Thoracic aorta (tissue), 2 donors: ENCODE measurements around the gene LCP1. TPM values are rescaled to one million over a fixed set of nuclear protein-coding genes. Genes with fewer than 3 reads are reported as not detected.

Source experiments
- ATAC-seq: fragments of 150-250 bp; one replicate; pipeline ENCODE4 v1.8.0; 2017; ENCODE audit warnings: low read depth; ENCODE audit not compliant: insufficient number of reproducible peaks, low FRiP score
- DNase-seq: peaks from one replicate; pipeline ENCODE4 v3.0.0-alpha.2; 2020; ENCODE audit warnings: low spot score
- H3K27ac ChIP-seq, 2 donors: fragments of 200-600 bp; sonication (generic); 1 replicate in 1 of 2; 2 replicates in 1 of 2; pipeline ENCODE4 v1.5.1; 2016; ENCODE audit warnings: mild to moderate bottlenecking in 2 of 2, moderate library complexity in 2 of 2
- H3K27me3 ChIP-seq: fragments of 200-600 bp; sonication (generic); replicated peaks from 2 replicates; pipeline ENCODE4 v1.6.0; 2016; ENCODE audit warnings: mild to moderate bottlenecking; ENCODE audit not compliant: insufficient read depth
- H3K36me3 ChIP-seq: fragments of 200-600 bp; sonication (generic); one replicate; pipeline ENCODE4 v1.5.1; 2016
- H3K4me1 ChIP-seq, 2 donors: fragments of 200-600 bp; sonication (generic); 1 replicate in 1 of 2; 2 replicates in 1 of 2; pipeline versions ENCODE4 v1.5.1 to v1.6.0; 2016; ENCODE audit warnings: low read depth in 2 of 2, mild to moderate bottlenecking in 1 of 2; ENCODE audit not compliant: control insufficient read depth in 1 of 2
- H3K4me3 ChIP-seq: fragments of 200-600 bp; sonication (generic); 2 replicates; pipeline ENCODE4 v1.5.1; 2016; ENCODE audit warnings: mild to moderate bottlenecking
- H3K9me3 ChIP-seq: fragments of 200-600 bp; sonication (generic); 2 replicates; pipeline ENCODE4 v1.5.1; 2016
- CTCF ChIP-seq: fragments of 200-600 bp; sonication (generic); IDR thresholded peaks from one replicate; pipeline ENCODE4 v1.5.1; 2019; ENCODE audit warnings: antibody characterized with exemption
- total RNA-seq, 2 donors: library from RNA; depleted of rRNA; stranded (reverse); fragments of >200 nt; gene quantifications; one replicate each; pipeline versions ENCODE4 v1.1.0 to v1.2.3, GENCODE V29; 2016

Gene LCP1
- total RNA-seq, 2 donors from 2014 or later, result 61.7 to 66.3 TPM

DNA sequence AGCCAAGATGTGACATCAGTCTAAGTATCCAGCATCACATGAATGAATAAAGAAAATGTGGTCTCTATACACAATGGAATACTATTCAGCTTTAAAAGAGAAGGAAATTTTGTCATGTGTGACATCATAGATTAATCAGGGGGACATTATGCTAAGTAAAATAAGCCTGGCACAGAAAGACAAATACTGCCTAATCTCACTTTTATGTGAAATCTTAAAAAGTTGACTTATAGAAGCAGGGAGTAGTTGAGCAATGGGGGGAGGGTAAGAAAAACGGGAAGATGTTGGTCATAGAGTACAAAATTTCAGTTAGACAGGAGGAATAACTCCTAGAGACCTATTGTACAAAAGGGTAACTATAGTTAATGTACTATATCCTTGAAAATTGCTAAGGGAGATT, 10.4 kb upstream of the LCP1 start:
- ATAC-seq, result no peak
- no peak for DNase-seq
- TF ChIP-seq CTCF, result no peak
- no peak overlapping the region for H3K27ac ChIP-seq
- no peak overlapping the region for H3K4me3 ChIP-seq
- no peaks in the 10 kb centered on the region for H3K4me1 ChIP-seq
- no peaks in the 10 kb centered on the region for H3K9me3 ChIP-seq
- no peaks in the 10 kb centered on the region for H3K27me3 ChIP-seq
- H3K36me3 ChIP-seq, result no peaks in the 10 kb centered on the region

DNA sequence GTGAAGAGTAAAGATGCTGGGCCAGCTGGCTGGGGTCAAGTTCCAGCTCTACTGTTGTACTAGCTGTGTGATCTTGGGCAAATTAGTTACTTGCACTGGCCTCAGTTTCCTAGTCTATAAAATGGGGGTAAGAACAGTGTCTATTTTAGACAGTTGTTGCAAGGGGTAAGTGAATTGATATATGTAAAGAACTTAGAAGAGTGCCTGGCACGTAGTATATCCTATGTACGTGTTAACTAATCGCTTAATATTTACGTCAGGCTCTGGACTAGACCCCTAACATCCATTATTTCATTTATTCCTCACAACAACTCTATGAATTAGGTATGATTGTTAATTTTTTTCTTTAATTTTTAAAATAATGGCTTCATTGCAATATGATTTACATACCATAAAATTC, 3.7 kb upstream of the LCP1 start:
- Histone ChIP-seq H3K4me1 (no peaks in the 10 kb centered on the region), H3K36me3 (no peaks in the 10 kb centered on the region), H3K4me3 (no peak overlapping the region), H3K27ac (no peak overlapping the region), H3K9me3 (no peaks in the 10 kb centered on the region), H3K27me3 (no peaks in the 10 kb centered on the region)
- no peak for ATAC-seq
- TF ChIP-seq CTCF, result no peak
- DNase-seq, result no peak

DNA sequence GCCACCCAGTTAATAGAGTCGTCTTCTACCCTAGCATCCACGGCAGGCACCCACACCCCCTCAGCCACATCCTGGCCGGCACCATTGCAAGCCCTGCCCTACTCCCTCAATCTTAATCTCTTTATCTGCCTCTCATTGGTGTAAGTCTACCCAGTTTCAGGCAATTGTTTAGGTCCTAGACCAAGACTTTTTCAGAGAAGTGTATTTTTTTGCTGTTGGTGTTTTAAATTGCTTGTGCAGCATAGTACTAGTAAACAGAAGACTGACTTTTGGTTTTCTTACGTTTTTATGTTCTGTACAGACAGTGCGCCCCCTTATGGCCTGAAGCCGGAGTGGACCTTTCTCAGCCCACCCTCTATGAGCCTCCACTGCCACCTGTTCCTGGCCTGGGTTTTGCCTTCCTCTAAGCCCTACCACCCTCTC, 2.3 kb upstream of the LCP1 start:
- H3K4me1 ChIP-seq, result no peaks in the 10 kb centered on the region
- peak; percentile 16 for TF ChIP-seq CTCF
- no peak for ATAC-seq
- H3K27ac ChIP-seq, result no peak overlapping the region
- no peaks in the 10 kb centered on the region for H3K9me3 ChIP-seq
- no peak overlapping the region for H3K4me3 ChIP-seq
- H3K27me3 ChIP-seq, result no peaks in the 10 kb centered on the region
- DNase-seq, result no peak
- H3K36me3 ChIP-seq, result no peaks in the 10 kb centered on the region

DNA sequence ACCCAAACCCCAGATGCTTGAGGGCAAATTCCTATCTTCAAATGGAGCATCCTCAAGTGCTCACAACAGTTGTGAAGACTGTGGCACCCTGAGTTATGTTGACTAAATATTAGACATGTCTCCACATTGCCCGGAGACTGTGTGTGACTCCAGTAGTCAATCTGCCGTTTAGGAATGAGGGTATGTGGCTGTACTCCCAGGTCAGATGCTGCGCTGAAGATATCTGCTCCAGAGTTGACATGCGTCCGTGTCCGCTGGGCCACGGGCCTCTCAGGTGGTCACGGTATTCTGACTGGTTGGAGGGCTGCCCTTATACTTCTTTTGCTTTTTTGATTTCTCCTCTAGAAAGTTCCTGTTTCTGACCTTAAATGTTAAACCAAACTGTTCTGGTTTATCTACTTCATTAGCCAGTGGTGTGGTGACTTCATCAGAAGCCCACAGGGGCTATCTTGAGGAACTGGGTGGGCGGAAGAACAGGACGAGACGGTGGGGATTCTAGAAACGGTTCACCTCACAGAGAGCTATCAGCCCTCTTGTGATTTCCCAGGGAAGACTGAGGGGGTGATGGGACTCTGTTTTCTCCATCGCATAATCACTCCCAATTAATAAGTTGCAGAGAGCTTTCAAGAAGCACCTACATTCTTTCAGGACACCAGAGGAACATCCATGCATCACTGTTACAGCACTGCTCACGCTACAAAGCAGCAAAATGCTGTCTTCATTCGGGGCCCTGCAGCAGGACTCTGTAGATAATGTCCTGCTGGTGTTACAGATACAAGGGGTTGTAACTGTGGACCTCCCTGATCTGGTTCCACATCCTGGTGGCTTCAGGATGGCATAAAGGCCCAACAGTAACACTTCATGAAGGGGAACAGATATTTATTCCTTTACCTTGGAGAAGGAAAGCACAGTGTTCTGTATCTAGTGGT, 1.3 kb upstream of the LCP1 start:
- H3K4me1 ChIP-seq, result no peaks in the 10 kb centered on the region
- no peak overlapping the region for H3K4me3 ChIP-seq
- no peaks in the 10 kb centered on the region for H3K9me3 ChIP-seq
- H3K36me3 ChIP-seq, result no peaks in the 10 kb centered on the region
- TF ChIP-seq CTCF, result no peak
- no peak for DNase-seq
- H3K27me3 ChIP-seq, result no peaks in the 10 kb centered on the region
- H3K27ac ChIP-seq, result no peak overlapping the region
- no peak for ATAC-seq

- H3K4me1 ChIP-seq, result no peaks in the 10 kb centered on the region
- DNase-seq (no peak), ATAC-seq (no peak)
- no peaks in the 10 kb centered on the region for H3K27me3 ChIP-seq
- H3K9me3 ChIP-seq, result no peaks in the 10 kb centered on the region
- no peak overlapping the region for H3K27ac ChIP-seq
- no peak for TF ChIP-seq CTCF
- H3K36me3 ChIP-seq, result no peaks in the 10 kb centered on the region
- H3K4me3 ChIP-seq, result peak overlapping the region; percentile 63
These were observed 507 bp upstream of the LCP1 start for GRCh38 chr13:46182491-46182877.
